CD8-positive, alpha-beta memory T cell (primary cell): Measurements from ENCODE around the gene RETREG1. TPM values are rescaled to one million over a fixed set of nuclear protein-coding genes. Genes with fewer than 3 reads are reported as not detected.

Experiments used
- CTCF ChIA-PET: fragments of 350-600 bp; sonication (Branson Sonifier 250); formaldehyde crosslinking; loops from one replicate; lab custom pipeline; 2021; ENCODE audit warnings: antibody characterized with exemption; lab: Charles Lee
- POLR2A ChIA-PET: fragments of 350-600 bp; sonication (Branson Sonifier 250); formaldehyde crosslinking; loops from one replicate; lab custom pipeline; 2021; ENCODE audit warnings: antibody characterized with exemption; lab: Charles Lee
- DNase-seq, 5 donors: peaks; one replicate each; pipeline versions ENCODE4 v3.0.0 to v3.0.0-alpha.2; 2020 to 2022; ENCODE audit warnings: mixed read lengths in 1 of 5
- H3K27ac ChIP-seq: one replicate; pipeline ENCODE4 v1.7.0; 2013; ENCODE audit warnings: low read depth, mild to moderate bottlenecking, low read length, moderate library complexity
- H3K27me3 ChIP-seq: 2 replicates; pipeline ENCODE4 v1.7.0; 2013; ENCODE audit warnings: low read length, mild to moderate bottlenecking; ENCODE audit not compliant: insufficient read depth, poor library complexity, severe bottlenecking
- H3K36me3 ChIP-seq: 2 replicates; pipeline ENCODE4 v1.7.0; 2013; ENCODE audit warnings: mild to moderate bottlenecking, low read length, moderate library complexity; ENCODE audit not compliant: insufficient read depth
- H3K4me1 ChIP-seq: 2 replicates; pipeline ENCODE4 v1.7.0; 2013; ENCODE audit warnings: mild to moderate bottlenecking, low read length, moderate library complexity; ENCODE audit not compliant: insufficient read depth
- H3K4me3 ChIP-seq: 2 replicates; pipeline ENCODE4 v1.7.0; 2013; ENCODE audit warnings: mild to moderate bottlenecking, low read length
- H3K9me3 ChIP-seq: 2 replicates; pipeline ENCODE4 v1.7.0; 2013; ENCODE audit warnings: mild to moderate bottlenecking, low read length
- H3K27ac Mint-ChIP-seq, 8 donors: one replicate each; pipeline ENCODE4 v1.8.0; 2020 to 2021; ENCODE audit warnings: mixed read lengths in 8 of 8, mild to moderate bottlenecking in 6 of 8, inconsistent platforms in 3 of 8, moderate library complexity in 3 of 8
- H3K27me3 Mint-ChIP-seq, 2 donors: one replicate each; pipeline ENCODE4 v1.8.0; 2020 to 2021; ENCODE audit warnings: mixed read lengths in 2 of 2, mild to moderate bottlenecking in 1 of 2, moderate library complexity in 1 of 2
- H3K36me3 Mint-ChIP-seq, 3 donors: one replicate each; pipeline ENCODE4 v1.8.0; 2020 to 2021; ENCODE audit warnings: mixed read lengths in 3 of 3, inconsistent platforms in 1 of 3, mild to moderate bottlenecking in 1 of 3
- H3K4me1 Mint-ChIP-seq, 3 donors: one replicate each; pipeline ENCODE4 v1.8.0; 2020 to 2021; ENCODE audit warnings: mixed read lengths in 3 of 3, inconsistent platforms in 1 of 3, mild to moderate bottlenecking in 1 of 3
- H3K4me3 Mint-ChIP-seq, 7 donors: one replicate each; pipeline ENCODE4 v1.8.0; 2020 to 2021; ENCODE audit warnings: mixed read lengths in 7 of 7, mild to moderate bottlenecking in 6 of 7, moderate library complexity in 4 of 7, inconsistent platforms in 2 of 7
- H3K9me3 Mint-ChIP-seq, 5 donors: one replicate each; pipeline ENCODE4 v1.8.0; 2020 to 2022; ENCODE audit warnings: mixed read lengths in 5 of 5, mild to moderate bottlenecking in 3 of 5, moderate library complexity in 2 of 5, inconsistent platforms in 1 of 5
- polyA plus RNA-seq: library from polyadenylated mRNA; unstranded; fragments of 300-500 nt; fragmentation: Illumina TruSeq; gene quantifications from one replicate; pipeline ENCODE4 v1.2.3, GENCODE V29; 2021
- total RNA-seq, 2 experiments: library from RNA; stranded (reverse); gene quantifications; one replicate each; pipeline ENCODE4 v1.2.3, GENCODE V29; 2021

RETREG1 gene
- total and polyA plus RNA-seq, 3 experiments from 2014 or later, result 11.4 to 48.1 (median 12.1) TPM

GRCh38 chr5:16628376-16628775 lies 11.6 kb upstream of the RETREG1 start:
- Mint-ChIP-seq H3K4me1 (peaks cover 22 to 40% (median 34%) of the 10 kb centered on the region in 3 donors), H3K4me3 (no peak overlapping the region), H3K9me3 (peaks cover 0 to 2% (median 0%) of the 10 kb centered on the region in 5 donors), H3K27me3 (peaks cover 2 to 6% of the 10 kb centered on the region in 2 donors), H3K36me3 (peaks cover 0 to 5% (median 0%) of the 10 kb centered on the region in 3 donors), H3K27ac (peak overlapping the region in 3 of 8 donors; percentile 7 to 95 (median 40))
- POLR2A ChIA-PET, result interaction anchor here (2.3 kb wide), 1 partner anchor 11 kb away, joined by 12 read pairs; the partner anchor contains the start of gene RETREG1
- Histone ChIP-seq H3K27ac (no peak overlapping the region), H3K9me3 (no peaks in the 10 kb centered on the region), H3K36me3 (no peaks in the 10 kb centered on the region), H3K4me3 (no peak overlapping the region), H3K27me3 (no peaks in the 10 kb centered on the region), H3K4me1 (peaks cover 46% of the 10 kb centered on the region)
- DNase-seq, result no peak
- CTCF ChIA-PET, result interaction anchor here (1.6 kb wide), 1 partner anchor 10 kb away, joined by 5 read pairs; no protein-coding TSS in a partner anchor

GRCh38 chr5:16626696-16627264 lies 10.0 kb upstream of the RETREG1 start:
- no peaks in the 10 kb centered on the region for H3K9me3 ChIP-seq
- Mint-ChIP-seq H3K36me3 (peaks cover 0 to 5% (median 0%) of the 10 kb centered on the region in 3 donors), H3K27me3 (peaks cover 2 to 6% of the 10 kb centered on the region in 2 donors), H3K4me3 (peak overlapping the region in 3 of 7 donors; percentile 12 to 17 (median 16)), H3K27ac (peak overlapping the region in 3 of 8 donors; percentile 63 to 92 (median 81)), H3K4me1 (peaks cover 22 to 40% (median 34%) of the 10 kb centered on the region in 3 donors), H3K9me3 (peaks cover 0 to 2% (median 0%) of the 10 kb centered on the region in 5 donors)
- no peak overlapping the region for H3K4me3 ChIP-seq
- H3K27me3 ChIP-seq, result no peaks in the 10 kb centered on the region
- peaks cover 46% of the 10 kb centered on the region for H3K4me1 ChIP-seq
- peak in 1 of 5 donors; percentile 47 for DNase-seq
- ChIA-PET CTCF (interaction anchor here (1.6 kb wide), 1 partner anchor 9 kb away, joined by 5 read pairs; no protein-coding TSS in a partner anchor), POLR2A (interaction anchor here (0.5 to 2.3 kb wide), 2 partner anchors 10 to 36 kb away, joined by 3 to 12 read pairs; partner anchors contain the start of gene RETREG1)
- no peak overlapping the region for H3K27ac ChIP-seq
- no peaks in the 10 kb centered on the region for H3K36me3 ChIP-seq

- peaks cover 0 to 1% (median 0%) of the 10 kb centered on the region in 3 donors for H3K36me3 Mint-ChIP-seq
- POLR2A ChIA-PET, result no interaction called here
- CTCF ChIA-PET, result no interaction called here
These were observed 8.3 kb upstream of the RETREG1 start for GRCh38 chr5:16625096-16625495.

GRCh38 chr5:16619136-16619535 lies 2.3 kb upstream of the RETREG1 start:
- Mint-ChIP-seq H3K27ac (no peak overlapping the region), H3K36me3 (peaks cover 0 to 12% (median 1%) of the 10 kb centered on the region in 3 donors), H3K4me3 (no peak overlapping the region), H3K27me3 (no peaks in the 10 kb centered on the region), H3K4me1 (peaks cover 18 to 19% (median 18%) of the 10 kb centered on the region in 3 donors), H3K9me3 (no peaks in the 10 kb centered on the region)
- Histone ChIP-seq H3K9me3 (no peaks in the 10 kb centered on the region), H3K4me1 (peaks cover 25% of the 10 kb centered on the region), H3K27ac (no peak overlapping the region), H3K27me3 (no peaks in the 10 kb centered on the region), H3K4me3 (no peak overlapping the region), H3K36me3 (no peaks in the 10 kb centered on the region)
- ChIA-PET CTCF (interaction anchor here (2.1 to 2.7 kb wide), 2 partner anchors 8 to 12 kb away, joined by 5 to 13 read pairs; no protein-coding TSS in a partner anchor), POLR2A (no interaction called here)
- no peak for DNase-seq

More at GRCh38 chr5:16625096-16625495, 8.3 kb upstream of the RETREG1 start:
- DNase-seq, result no peak
- Histone ChIP-seq H3K9me3 (no peaks in the 10 kb centered on the region), H3K36me3 (no peaks in the 10 kb centered on the region), H3K4me1 (peaks cover 38% of the 10 kb centered on the region), H3K27ac (no peak overlapping the region), H3K27me3 (no peaks in the 10 kb centered on the region), H3K4me3 (no peak overlapping the region)
- Mint-ChIP-seq H3K4me1 (peaks cover 23 to 34% (median 28%) of the 10 kb centered on the region in 3 donors), H3K9me3 (peaks cover 0 to 2% (median 0%) of the 10 kb centered on the region in 5 donors), H3K27me3 (peaks cover 2 to 3% of the 10 kb centered on the region in 2 donors), H3K27ac (peak overlapping the region in 1 of 8 donors; percentile 35), H3K4me3 (no peak overlapping the region)

- ChIA-PET CTCF (interaction anchor here (1.2 to 2.7 kb wide), 4 partner anchors 9 to 155 kb away, joined by 3 to 13 read pairs (median 8); no protein-coding TSS in a partner anchor), POLR2A (interaction anchor here (0.5 to 2.8 kb wide), 6 partner anchors 9 to 1749 kb away, joined by 3 to 12 read pairs (median 4); no protein-coding TSS in a partner anchor)
- peaks cover 24 to 27% (median 26%) of the 10 kb centered on the region in 3 donors for H3K4me1 Mint-ChIP-seq
- Histone ChIP-seq H3K4me1 (peaks cover 30% of the 10 kb centered on the region), H3K9me3 (no peaks in the 10 kb centered on the region), H3K27me3 (no peaks in the 10 kb centered on the region), H3K27ac (peak overlapping the region; percentile 82), H3K36me3 (no peaks in the 10 kb centered on the region), H3K4me3 (peak overlapping the region; percentile 66)
- no peak overlapping the region for H3K27ac Mint-ChIP-seq
- H3K9me3 Mint-ChIP-seq, result no peaks in the 10 kb centered on the region
- no peak overlapping the region for H3K4me3 Mint-ChIP-seq
- H3K27me3 Mint-ChIP-seq, result no peaks in the 10 kb centered on the region
- no peak for DNase-seq
- H3K36me3 Mint-ChIP-seq, result peaks cover 0 to 12% (median under 1%) of the 10 kb centered on the region in 3 donors
These were observed 1.5 kb upstream of the RETREG1 start for GRCh38 chr5:16618138-16618897.

GRCh38 chr5:16617274-16617968 lies 624 bp upstream of the RETREG1 start:
- Histone ChIP-seq H3K27me3 (no peaks in the 10 kb centered on the region), H3K4me1 (peaks cover 30% of the 10 kb centered on the region), H3K4me3 (peak overlapping the region; percentile 66), H3K9me3 (no peaks in the 10 kb centered on the region), H3K36me3 (no peaks in the 10 kb centered on the region), H3K27ac (peak overlapping the region; percentile 82)
- Mint-ChIP-seq H3K27me3 (no peaks in the 10 kb centered on the region), H3K36me3 (peaks cover 0 to 15% (median 2%) of the 10 kb centered on the region in 3 donors), H3K4me1 (peaks cover 32 to 35% (median 34%) of the 10 kb centered on the region in 3 donors), H3K9me3 (no peaks in the 10 kb centered on the region), H3K4me3 (no peak overlapping the region), H3K27ac (no peak overlapping the region)
- peak in 4 of 5 donors; percentile 23 to 81 (median 62) for DNase-seq
- POLR2A ChIA-PET, result interaction anchor here (0.5 to 2.8 kb wide), 7 partner anchors 10 to 1748 kb away, joined by 3 to 12 read pairs (median 5); no protein-coding TSS in a partner anchor
- CTCF ChIA-PET, result interaction anchor here (1.2 to 2.7 kb wide), 4 partner anchors 10 to 154 kb away, joined by 3 to 13 read pairs (median 8); no protein-coding TSS in a partner anchor
